H1 (cell line): ENCODE measurements around the gene GP5. TPM values are rescaled to one million over a fixed set of nuclear protein-coding genes. Genes with fewer than 3 reads are reported as not detected.

Source experiments
- CTCF ChIA-PET: fragments of 300-600 bp; sonication (Branson Sonifier 250); formaldehyde crosslinking; loops from one replicate; lab custom pipeline; 2021; ENCODE audit not compliant: partially characterized antibody; lab: Charles Lee
- POLR2A ChIA-PET: fragments of 300-600 bp; sonication (Branson Sonifier 250); formaldehyde crosslinking; loops from one replicate; lab custom pipeline; 2021; ENCODE audit warnings: inconsistent platforms; ENCODE audit not compliant: partially characterized antibody; lab: Charles Lee
- DNase-seq, 2 experiments: peaks; one replicate each; pipeline versions ENCODE4 v3.0.0 to v3.0.0-alpha.2; 2010 to 2022; ENCODE audit warnings: low spot score in 2 of 2, low read depth in 1 of 2, mixed read lengths in 1 of 2
- FAIRE-seq: peaks from 2 replicates; lab custom pipeline; 2011; peaks lifted over from hg19 to GRCh38; lab: Jason Lieb, UNC
- H2AFZ ChIP-seq: 2 replicates; pipeline ENCODE4 v1.8.1; 2012; ENCODE audit warnings: low read length, inconsistent platforms
- H2AK5ac ChIP-seq: 2 replicates; pipeline ENCODE4 v1.6.1; 2013; ENCODE audit warnings: low read depth, low read length
- H2BK120ac ChIP-seq: replicated peaks from 2 replicates; pipeline ENCODE3; 2013; ENCODE audit warnings: low read depth, low read length, inconsistent platforms
- H2BK12ac ChIP-seq: 2 replicates; pipeline ENCODE4 v1.6.1; 2013; ENCODE audit warnings: low read depth, low read length
- H2BK15ac ChIP-seq: 2 replicates; pipeline ENCODE4 v1.6.1; 2013; ENCODE audit warnings: low read length
- H2BK20ac ChIP-seq: 2 replicates; pipeline ENCODE4 v1.6.1; 2013; ENCODE audit warnings: low read length
- H2BK5ac ChIP-seq: 2 replicates; pipeline ENCODE4 v1.6.1; 2013; ENCODE audit warnings: low read depth, low read length
- H3K14ac ChIP-seq: 2 replicates; pipeline ENCODE4 v1.6.1; 2013; ENCODE audit warnings: inconsistent platforms; ENCODE audit not compliant: insufficient read length
- H3K18ac ChIP-seq: 2 replicates; pipeline ENCODE4 v1.6.1; 2013; ENCODE audit warnings: low read length; ENCODE audit errors: extremely low read depth
- H3K23ac ChIP-seq: 2 replicates; pipeline ENCODE4 v1.6.1; 2013; ENCODE audit warnings: inconsistent platforms; ENCODE audit not compliant: insufficient read length
- H3K23me2 ChIP-seq: 2 replicates; pipeline ENCODE4 v1.6.1; 2013; ENCODE audit warnings: low read depth, low read length
- H3K27ac ChIP-seq: 2 replicates; pipeline ENCODE4 v1.6.1; 2011; ENCODE audit warnings: low read depth, low read length, inconsistent platforms
- H3K27me3 ChIP-seq, 4 experiments: replicated peaks in 1 of 4; 1 replicate in 1 of 4; 2 replicates in 3 of 4; pipeline versions ENCODE4 v1.6.1 to v1.8.1; 2011 to 2013; ENCODE audit warnings: low read length in 3 of 4, mild to moderate bottlenecking in 3 of 4, inconsistent platforms in 2 of 4, mixed read lengths in 2 of 4, moderate library complexity in 1 of 4; ENCODE audit not compliant: control insufficient read depth in 3 of 4, insufficient read depth in 3 of 4; ENCODE audit errors: extremely low read depth in 1 of 4
- H3K36me3 ChIP-seq, 4 experiments: 2 replicates each; pipeline versions ENCODE4 v1.6.1 to v1.8.1; 2011 to 2013; ENCODE audit warnings: mild to moderate bottlenecking in 4 of 4, low read length in 3 of 4, moderate library complexity in 2 of 4, control low read depth in 1 of 4, inconsistent platforms in 1 of 4; ENCODE audit not compliant: insufficient read depth in 4 of 4, control insufficient read depth in 2 of 4
- H3K4ac ChIP-seq: replicated peaks from 2 replicates; pipeline ENCODE3; 2013; ENCODE audit warnings: low read length, low read depth, mixed read lengths, inconsistent platforms; ENCODE audit not compliant: insufficient read length
- H3K4me1 ChIP-seq, 4 experiments: replicated peaks in 1 of 4; 1 replicate in 1 of 4; 2 replicates in 3 of 4; pipeline versions ENCODE4 v1.6.1 to v1.8.1; 2011 to 2013; ENCODE audit warnings: low read length in 3 of 4, inconsistent platforms in 2 of 4, mixed read lengths in 1 of 4; ENCODE audit not compliant: insufficient read depth in 4 of 4, control insufficient read depth in 3 of 4
- H3K4me2 ChIP-seq, 2 experiments: 2 replicates each; pipeline versions ENCODE4 v1.6.1 to v1.8.1; 2011 to 2013; ENCODE audit warnings: low read depth in 2 of 2, low read length in 2 of 2, control low read depth in 1 of 2, inconsistent platforms in 1 of 2, mild to moderate bottlenecking in 1 of 2; ENCODE audit not compliant: insufficient read depth in 1 of 2
- H3K4me3 ChIP-seq, 4 experiments: fragments of 200-600, 300-600 bp in 1 of 4; sonication (generic), shearing (Covaris generic), sonication (Bioruptor Twin) in 1 of 4; 2 replicates each; pipeline versions ENCODE4 v1.5.1 to v1.8.1; 2011 to 2016; ENCODE audit warnings: low read length in 4 of 4, low read depth in 3 of 4, control low read depth in 2 of 4, inconsistent platforms in 2 of 4, mild to moderate bottlenecking in 2 of 4, mixed read lengths in 1 of 4, moderate library complexity in 1 of 4; ENCODE audit not compliant: insufficient read depth in 2 of 4; ENCODE audit errors: extremely low read depth in 1 of 4
- H3K56ac ChIP-seq: replicated peaks from 2 replicates; pipeline ENCODE3; 2013; ENCODE audit warnings: low read depth, mild to moderate bottlenecking, mixed read lengths, low read length, inconsistent platforms; ENCODE audit not compliant: insufficient read length
- H3K79me1 ChIP-seq: 2 replicates; pipeline ENCODE4 v1.6.1; 2013; ENCODE audit warnings: low read depth, low read length, control low read depth
- H3K79me2 ChIP-seq, 2 experiments: 2 replicates each; pipeline versions ENCODE4 v1.6.1 to v1.8.1; 2012 to 2013; ENCODE audit warnings: low read length in 2 of 2, mild to moderate bottlenecking in 2 of 2, inconsistent platforms in 1 of 2; ENCODE audit not compliant: insufficient read depth in 2 of 2, control insufficient read depth in 1 of 2
- H3K9ac ChIP-seq, 4 experiments: replicated peaks in 1 of 4; 1 replicate in 1 of 4; 2 replicates in 3 of 4; pipeline versions ENCODE4 v1.6.1 to v1.8.1; 2011 to 2013; ENCODE audit warnings: low read depth in 3 of 4, low read length in 3 of 4, control low read depth in 2 of 4, mild to moderate bottlenecking in 2 of 4, moderate library complexity in 2 of 4, inconsistent platforms in 1 of 4; ENCODE audit errors: extremely low read depth in 1 of 4
- H3K9me3 ChIP-seq, 2 experiments: 2 replicates each; pipeline versions ENCODE4 v1.6.1 to v1.8.1; 2012 to 2013; ENCODE audit warnings: mild to moderate bottlenecking in 2 of 2, moderate library complexity in 2 of 2, control low read depth in 1 of 2, inconsistent platforms in 1 of 2, low read depth in 1 of 2, low read length in 1 of 2, mixed read lengths in 1 of 2; ENCODE audit not compliant: insufficient read depth in 2 of 2
- H4K20me1 ChIP-seq, 2 experiments: replicated peaks in 1 of 2; 2 replicates each; pipeline versions ENCODE3 to v1.8.1; 2011 to 2013; ENCODE audit warnings: inconsistent platforms in 2 of 2, low read length in 2 of 2, mild to moderate bottlenecking in 1 of 2; ENCODE audit not compliant: insufficient read depth in 2 of 2, control insufficient read depth in 1 of 2
- H4K5ac ChIP-seq: 2 replicates; pipeline ENCODE4 v1.6.1; 2013; ENCODE audit warnings: low read length, low read depth, mixed read lengths, inconsistent platforms; ENCODE audit not compliant: insufficient read length
- H4K8ac ChIP-seq: 2 replicates; pipeline ENCODE4 v1.8.0; 2013; ENCODE audit warnings: mild to moderate bottlenecking, moderate library complexity, low read length, inconsistent platforms; ENCODE audit not compliant: insufficient read depth; ENCODE audit errors: extremely low read depth
- H4K91ac ChIP-seq: replicated peaks from 2 replicates; pipeline ENCODE3; 2013; ENCODE audit warnings: low read length, mixed read lengths, inconsistent platforms; ENCODE audit not compliant: insufficient read length
- EGR1 ChIP-seq: IDR thresholded peaks from 2 replicates; pipeline ENCODE4 v1.6.1; 2011; ENCODE audit warnings: low read depth, low read length, borderline replicate concordance
- HDAC2 ChIP-seq, 2 experiments: fragments of 300-600 bp in 1 of 2; sonication (generic) in 1 of 2; IDR thresholded peaks; 2 replicates each; pipeline ENCODE4 v1.6.1; 2011 to 2012; ENCODE audit warnings: low read depth in 2 of 2, low read length in 2 of 2, mild to moderate bottlenecking in 2 of 2, moderate library complexity in 2 of 2, borderline replicate concordance in 1 of 2, inconsistent platforms in 1 of 2
- KDM1A ChIP-seq: fragments of 200-600, 300-600 bp; sonication (generic); IDR thresholded peaks from 2 replicates; pipeline ENCODE4 v1.7.1; 2016; ENCODE audit warnings: mild to moderate bottlenecking, low read length, borderline replicate concordance
- PHF8 ChIP-seq: fragments of 200-600 bp; sonication (generic); conservative IDR thresholded peaks from 2 replicates; pipeline ENCODE4 v1.7.1; 2012; ENCODE audit warnings: low read depth, mild to moderate bottlenecking, inconsistent platforms, low read length, moderate library complexity
- RFX5 ChIP-seq: IDR thresholded peaks from 2 replicates; pipeline ENCODE4 v1.6.1; 2011; ENCODE audit warnings: low read depth, low read length, improper control_type of control experiment, borderline replicate concordance
- SIX5 ChIP-seq: IDR thresholded peaks from 2 replicates; pipeline ENCODE4 v1.6.1; 2011; ENCODE audit warnings: mild to moderate bottlenecking, low read depth, low read length
- SRF ChIP-seq: IDR thresholded peaks from 2 replicates; pipeline ENCODE4 v1.6.1; 2011; ENCODE audit warnings: mild to moderate bottlenecking, low read depth, low read length, moderate library complexity
- TEAD4 ChIP-seq: IDR thresholded peaks from 2 replicates; pipeline ENCODE4 v1.6.1; 2012; ENCODE audit warnings: low read depth, low read length, inconsistent platforms, mixed read lengths
- WGBS, 2 experiments: shearing (Covaris generic) in 1 of 2; methylation state at CpG; one replicate each; pipeline versions ENCODE4 v1.1.6 to v1.1.7; 2013 to 2015; ENCODE audit warnings: low lambda C conversion rate in 2 of 2, mixed read lengths in 2 of 2, inconsistent platforms in 1 of 2, low coverage in 1 of 2, missing lambda C conversion rate in 1 of 2; ENCODE audit not compliant: insufficient replicate concordance in 2 of 2, insufficient coverage in 1 of 2, insufficient read length in 1 of 2; ENCODE audit errors: extremely low coverage in 1 of 2, missing lambda C conversion rate in 1 of 2; 5-methylcytosine and 5-hydroxymethylcytosine counted together
- polyA plus RNA-seq, 7 experiments: library from polyadenylated mRNA; depleted of rRNA in 3 of 7; stranded (reverse) in 5 of 7; unstranded in 2 of 7; fragments of >200 nt in 5 of 7; fragments of 200-250 nt in 2 of 7; gene quantifications; 1 replicate in 5 of 7; 2 replicates in 1 of 7; 4 replicates in 1 of 7; pipeline versions ENCODE4 v1.2.1 to v1.2.3, GENCODE V29; 2011 to 2013; ENCODE audit warnings: missing spikeins in 2 of 7, mixed read lengths in 2 of 7
- total RNA-seq: library from RNA; stranded (reverse); fragmentation: NEBNext Ultra II Directional; extraction: Animal tissue kit (Norgen Biotek cat#: 25700); gene quantifications from 2 replicates; pipeline ENCODE4 v1.2.1, GENCODE V29; 2021
- TF ChIP-seq, protein P1 (sequence below): IDR thresholded peaks from 2 replicates; pipeline ENCODE4 v1.6.1; 2011; ENCODE audit warnings: low read length, improper control_type of control experiment

GP5 gene
- total and polyA plus RNA-seq, 2 of the 8 experiments (the other 6 are each of a cell fraction or from before 2014, with no cell fraction given): 0.13 to 0.14 TPM

DNA sequence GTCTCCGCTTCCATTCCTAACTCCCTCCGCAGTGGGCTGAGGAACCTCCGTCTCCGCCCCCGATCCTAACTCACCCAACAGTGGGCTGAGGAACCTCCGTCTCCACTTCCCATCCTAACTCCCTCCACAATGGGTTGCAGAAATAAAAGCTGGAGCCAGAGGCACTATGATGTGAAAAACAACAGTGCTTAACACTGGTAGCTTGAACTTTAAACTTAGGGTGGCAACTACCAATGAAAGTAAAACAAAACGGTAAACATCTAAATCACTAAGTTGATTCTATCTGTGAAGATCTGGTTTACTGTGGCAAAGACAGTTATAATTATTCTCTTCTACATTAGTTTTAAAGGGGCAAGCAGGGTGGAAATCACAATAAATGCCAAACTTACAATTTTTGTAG is 25.9 kb upstream of the GP5 start:
- H4K20me1 ChIP-seq: no peaks in the 10 kb centered on the region
- no peak overlapping the region for H4K91ac ChIP-seq
- H3K56ac ChIP-seq: no peak overlapping the region
- TF ChIP-seq EGR1 (no peak), RFX5 (no peak), SIX5 (no peak), PHF8 (no peak), TEAD4 (no peak), HDAC2 (IDR thresholded peaks at IDR 0.05; ENCODE audit: borderline replicate concordance in 1 of 2, low read depth in 2 of 2, low read length in 2 of 2) (no peak), KDM1A (no peak), SRF (no peak)
- TF ChIP-seq, protein P1, sequence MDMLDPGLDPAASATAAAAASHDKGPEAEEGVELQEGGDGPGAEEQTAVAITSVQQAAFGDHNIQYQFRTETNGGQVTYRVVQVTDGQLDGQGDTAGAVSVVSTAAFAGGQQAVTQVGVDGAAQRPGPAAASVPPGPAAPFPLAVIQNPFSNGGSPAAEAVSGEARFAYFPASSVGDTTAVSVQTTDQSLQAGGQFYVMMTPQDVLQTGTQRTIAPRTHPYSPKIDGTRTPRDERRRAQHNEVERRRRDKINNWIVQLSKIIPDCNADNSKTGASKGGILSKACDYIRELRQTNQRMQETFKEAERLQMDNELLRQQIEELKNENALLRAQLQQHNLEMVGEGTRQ: no peak
- no peak overlapping the region for H2BK120ac ChIP-seq
- H2BK15ac ChIP-seq: no peak overlapping the region
- POLR2A ChIA-PET: interaction anchor here (0.9 kb wide), 1 partner anchor 16 kb away, joined by 3 read pairs; no protein-coding TSS in a partner anchor
- H3K27ac ChIP-seq: no peak overlapping the region
- CTCF ChIA-PET: no interaction called here
- H3K27me3 ChIP-seq: no peaks in the 10 kb centered on the region
- no peaks in the 10 kb centered on the region for H3K9me3 ChIP-seq
- no peak overlapping the region for H2BK20ac ChIP-seq
- no peak overlapping the region for H4K8ac ChIP-seq
- H3K4me1 ChIP-seq: no peaks in the 10 kb centered on the region; a peak in 1 of 7 replicates
- no peaks in the 10 kb centered on the region for H3K23me2 ChIP-seq
- H3K4me2 ChIP-seq: no peak overlapping the region
- H3K4ac ChIP-seq: no peak overlapping the region
- no peak overlapping the region for H3K4me3 ChIP-seq
- no peak overlapping the region for H2BK12ac ChIP-seq
- H3K23ac ChIP-seq: no peak overlapping the region
- 94% methylated on average over 7 of the region's 7 CpGs; no CpG with 5 or more reads in 1 of the 2 experiments for WGBS, 2 experiments
- no peak overlapping the region for H2AK5ac ChIP-seq
- H2AFZ ChIP-seq: no peak overlapping the region
- no peak overlapping the region for H2BK5ac ChIP-seq
- no peak overlapping the region for H3K14ac ChIP-seq
- no peaks in the 10 kb centered on the region for H3K79me2 ChIP-seq
- no peaks in the 10 kb centered on the region for H3K79me1 ChIP-seq
- DNase-seq (no peak), FAIRE-seq (no peak)
- no peak overlapping the region for H4K5ac ChIP-seq
- H3K36me3 ChIP-seq: peaks cover 8 to 54% (median 28%) of the 10 kb centered on the region in 4 experiments; a peak in 7 of 8 replicates
- no peak overlapping the region for H3K9ac ChIP-seq
- H3K18ac ChIP-seq: no peak overlapping the region
